OCI-LY1 (cell line): ENCODE results near the gene TXNDC15.

Source experiments
- CTCF ChIP-seq: fragments of 200-600 bp; sonication (generic), shearing (Covaris generic); IDR thresholded peaks from 2 replicates; pipeline ENCODE4 v1.5.1; 2017; ENCODE audit warnings: mild to moderate bottlenecking, antibody characterized with exemption, low read length, moderate library complexity, mixed read lengths
- EZH2 ChIP-seq: fragments of 200-600 bp; sonication (generic), shearing (Covaris generic); IDR thresholded peaks from 2 replicates; pipeline ENCODE4 v1.8.0; 2017; ENCODE audit warnings: borderline replicate concordance, mixed run types, mild to moderate bottlenecking, antibody characterized with exemption, low read length, moderate library complexity, mixed read lengths

- TF ChIP-seq CTCF, result no peak
- no peak for TF ChIP-seq EZH2
Observed at GRCh38 chr5:134943547-134943946, 69.4 kb downstream of the TXNDC15 start.
